GM12873 (cell line): ENCODE measurements around the gene FADS2.

Experiments used
- TF ChIP-seq, protein P1 (sequence below): IDR thresholded peaks from 2 replicates; pipeline ENCODE4 v1.5.1; 2012; ENCODE audit warnings: low read depth, mild to moderate bottlenecking, moderate library complexity, low read length, control low read depth; ENCODE audit not compliant: insufficient read depth; ENCODE audit errors: missing control alignments

FADS2 gene

GRCh38 chr11:61782299-61782698, 45.8 kb upstream of the FADS2 start:
- TF ChIP-seq, protein P1, sequence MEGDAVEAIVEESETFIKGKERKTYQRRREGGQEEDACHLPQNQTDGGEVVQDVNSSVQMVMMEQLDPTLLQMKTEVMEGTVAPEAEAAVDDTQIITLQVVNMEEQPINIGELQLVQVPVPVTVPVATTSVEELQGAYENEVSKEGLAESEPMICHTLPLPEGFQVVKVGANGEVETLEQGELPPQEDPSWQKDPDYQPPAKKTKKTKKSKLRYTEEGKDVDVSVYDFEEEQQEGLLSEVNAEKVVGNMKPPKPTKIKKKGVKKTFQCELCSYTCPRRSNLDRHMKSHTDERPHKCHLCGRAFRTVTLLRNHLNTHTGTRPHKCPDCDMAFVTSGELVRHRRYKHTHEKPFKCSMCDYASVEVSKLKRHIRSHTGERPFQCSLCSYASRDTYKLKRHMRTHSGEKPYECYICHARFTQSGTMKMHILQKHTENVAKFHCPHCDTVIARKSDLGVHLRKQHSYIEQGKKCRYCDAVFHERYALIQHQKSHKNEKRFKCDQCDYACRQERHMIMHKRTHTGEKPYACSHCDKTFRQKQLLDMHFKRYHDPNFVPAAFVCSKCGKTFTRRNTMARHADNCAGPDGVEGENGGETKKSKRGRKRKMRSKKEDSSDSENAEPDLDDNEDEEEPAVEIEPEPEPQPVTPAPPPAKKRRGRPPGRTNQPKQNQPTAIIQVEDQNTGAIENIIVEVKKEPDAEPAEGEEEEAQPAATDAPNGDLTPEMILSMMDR = no peak

GRCh38 chr11:61782841-61783240, 45.3 kb upstream of the FADS2 start:
- TF ChIP-seq, protein P1 = no peak

- TF ChIP-seq, protein P1 = no peak
Measured at GRCh38 chr11:61783717-61784505, 44.2 kb upstream of the FADS2 start.

DNA sequence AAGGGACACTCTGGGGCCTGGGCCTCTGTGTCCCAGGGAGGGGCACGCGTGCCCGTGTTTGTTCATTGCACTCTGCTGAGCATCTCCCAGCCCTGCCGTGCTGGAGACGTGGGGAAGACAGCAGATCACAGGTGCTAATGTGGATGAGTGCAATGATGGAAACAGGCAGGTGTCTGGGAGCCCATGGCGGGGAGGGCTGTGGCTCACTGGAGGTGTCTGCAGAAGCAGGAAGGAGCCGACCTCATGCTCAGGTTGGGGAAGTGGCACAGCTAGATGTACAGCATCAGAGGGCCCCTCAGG, 43.6 kb upstream of the FADS2 start:
- TF ChIP-seq, protein P1 = no peak

GRCh38 chr11:61785837-61786402, 42.2 kb upstream of the FADS2 start:
- TF ChIP-seq, protein P1 = peak; percentile 18

DNA sequence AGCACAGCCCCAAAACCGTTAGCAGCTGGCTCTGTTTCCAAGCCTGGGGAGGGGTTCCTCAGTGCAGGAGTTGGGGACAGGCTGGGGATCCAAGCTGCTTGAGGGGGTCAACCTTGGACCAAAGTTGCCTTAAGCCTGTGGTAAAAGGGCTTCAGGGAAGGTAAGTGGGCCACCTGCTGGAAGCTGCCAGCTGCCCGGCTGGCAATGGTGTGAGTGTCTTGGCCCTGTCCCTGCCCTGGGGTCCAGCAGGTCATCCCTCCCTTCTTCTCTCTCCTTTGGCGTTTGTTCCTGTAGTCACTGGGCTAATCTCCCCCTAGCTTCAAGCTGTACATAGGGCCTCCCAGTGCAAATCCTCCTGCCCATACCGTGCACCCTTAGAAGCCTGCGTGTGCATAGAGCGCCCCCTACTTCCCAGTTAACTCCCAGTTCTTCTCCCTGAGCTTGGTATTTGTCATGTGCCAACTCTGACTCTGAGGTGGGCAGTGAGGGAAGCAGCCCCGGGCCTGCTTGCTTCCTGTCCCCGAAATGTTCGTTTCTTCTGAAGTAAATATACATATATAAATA, 40.1 kb upstream of the FADS2 start:
- TF ChIP-seq, protein P1 = peak; percentile 49

GRCh38 chr11:61791737-61792309, 36.3 kb upstream of the FADS2 start:
- TF ChIP-seq, protein P1 = no peak
